SW 1271 (cell line): ENCODE data around the gene ACOT2.
"Not testable (repeated sequence)": the region's sequence is repeated elsewhere in the genome, so short reads cannot be mapped to it uniquely, and the experiment has no call there.

Source experiments
- DNase-seq, 2 experiments: peaks; one replicate each; lab custom pipeline; 2025; lab: John Stamatoyannopoulos, UW

ACOT2 gene

GRCh38 chr14:73569185-73569958, at the start of gene ACOT2:
ACOT2 (plus strand) TSS chr14:73569213; CDS start chr14:73569241, 28 bp downstream.
- DNase-seq, result peak; percentile 80 to 92

- no peak for DNase-seq
Observed at GRCh38 chr14:73521229-73521628, 47.8 kb upstream of the ACOT2 start.

- DNase-seq, result no peak
Observed at GRCh38 chr14:73524493-73524892, 44.5 kb upstream of the ACOT2 start.

- DNase-seq, result no peak
Observed at GRCh38 chr14:73526036-73526984, 42.7 kb upstream of the ACOT2 start.

- not testable (repeated sequence) for DNase-seq
Observed at GRCh38 chr14:73529356-73529755, 39.7 kb upstream of the ACOT2 start.

- DNase-seq, result not testable (repeated sequence)
Observed at GRCh38 chr14:73531971-73532370, 37.0 kb upstream of the ACOT2 start.

GRCh38 chr14:73537244-73538045, 31.6 kb upstream of the ACOT2 start:
- DNase-seq, result peak; percentile 64 to 66

GRCh38 chr14:73539017-73539416, 30.0 kb upstream of the ACOT2 start:
- DNase-seq, result peak in 1 of 2 experiments; percentile 33

GRCh38 chr14:73542961-73543360, 26.1 kb upstream of the ACOT2 start:
- not testable (repeated sequence) for DNase-seq

- DNase-seq, result not testable (repeated sequence)
Observed at GRCh38 chr14:73545353-73545752, 23.7 kb upstream of the ACOT2 start.

- DNase-seq, result not testable (repeated sequence)
Observed at GRCh38 chr14:73549097-73549496, 19.9 kb upstream of the ACOT2 start.

- DNase-seq, result not testable (repeated sequence)
Observed at GRCh38 chr14:73549889-73550524, 19.0 kb upstream of the ACOT2 start.

GRCh38 chr14:73553845-73554244, 15.2 kb upstream of the ACOT2 start:
- no peak for DNase-seq

- DNase-seq, result not testable (repeated sequence)
Observed at GRCh38 chr14:73557201-73557600, 11.8 kb upstream of the ACOT2 start.

GRCh38 chr14:73558238-73558637, 10.8 kb upstream of the ACOT2 start:
- not testable (repeated sequence) for DNase-seq

GRCh38 chr14:73562256-73562655, 6.8 kb upstream of the ACOT2 start:
- DNase-seq, result not testable (repeated sequence)

GRCh38 chr14:73562696-73563095, 6.3 kb upstream of the ACOT2 start:
- not testable (repeated sequence) for DNase-seq

- DNase-seq, result not testable (repeated sequence)
Observed at GRCh38 chr14:73566431-73566830, 2.6 kb upstream of the ACOT2 start.

GRCh38 chr14:73566935-73567334, 2.1 kb upstream of the ACOT2 start:
- DNase-seq, result not testable (repeated sequence)

GRCh38 chr14:73567358-73567757, 1.7 kb upstream of the ACOT2 start:
- no peak for DNase-seq
